ENCODE results near the gene PES1.
A peak's percentile ranks its signal among the peaks of the same experiment; 100 is the strongest.

GRCh38 chr22:30635273-30636225 is 43.8 kb upstream of the PES1 start, which contains the start of gene SLC35E4:
- peak in 1 of 2 donors; percentile 34 for TF ChIP-seq CTCF (conservative IDR thresholded peaks at IDR 0.05 in 1 of 2, IDR thresholded peaks at IDR 0.05 in 1 of 2; ENCODE audit: low read depth in 1 of 2, low read length in 2 of 2)
- TF ChIP-seq EZH2 (IDR thresholded peaks at IDR 0.05; ENCODE audit: low read length, missing control alignments) = no peak

Data from fibroblast of lung (primary cell).